ENCODE measurements around the gene AGMO. TPM values are rescaled to one million over a fixed set of nuclear protein-coding genes. Genes with fewer than 3 reads are reported as not detected.

The AGMO gene
- total and polyA plus RNA-seq, 2 of the 8 experiments (the other 6 are each of a cell fraction or from before 2014, with no cell fraction given) = 0.22 to 0.45 TPM

DNA sequence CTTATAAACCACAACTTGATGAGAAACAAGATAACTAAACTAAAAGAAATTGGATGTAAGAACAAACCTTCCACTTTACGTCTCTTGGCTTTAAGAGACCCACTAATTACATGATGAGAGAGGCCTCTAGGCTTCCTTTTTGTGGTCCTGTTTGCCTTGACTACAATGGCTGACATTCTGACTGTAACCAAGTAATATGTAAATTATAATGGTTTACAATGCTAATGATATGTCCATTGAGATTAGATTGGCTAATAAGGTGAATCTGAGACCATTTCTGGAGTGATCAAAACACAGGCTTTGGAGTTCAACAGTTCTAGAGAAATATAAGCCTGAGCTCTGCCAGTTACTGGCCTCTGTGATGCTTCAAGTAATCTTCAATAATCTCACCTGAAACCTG lies 39.4 kb upstream of the AGMO start (continued):
- no peak for TF ChIP-seq EP300 (IDR thresholded peaks at IDR 0.05; ENCODE audit: borderline replicate concordance in 1 of 2, low read depth in 2 of 2, low read length in 2 of 2)
- TF ChIP-seq RFX5 (IDR thresholded peaks at IDR 0.05; ENCODE audit: borderline replicate concordance, low read depth, low read length) = no peak
- no peak for TF ChIP-seq POU5F1 (IDR thresholded peaks at IDR 0.05; ENCODE audit: low read depth, low read length)
- TF ChIP-seq SIX5 (IDR thresholded peaks at IDR 0.05; ENCODE audit: low read depth, low read length) = no peak
